G401 (cell line): ENCODE measurements around the gene KRTAP10-1. TPM values are rescaled to one million over a fixed set of nuclear protein-coding genes. Genes with fewer than 3 reads are reported as not detected.
"Not testable (repeated sequence)": the region's sequence is repeated elsewhere in the genome, so short reads cannot be mapped to it uniquely, and the experiment has no call there.

Experiments
- DNase-seq: peaks from one replicate; pipeline ENCODE4 v3.0.0-alpha.2; 2015; ENCODE audit warnings: low spot score
- in situ Hi-C: cut with HindIII; loops from 2 replicates; pipeline ENCODE4 v1.10.0; 2016; ENCODE audit warnings: low sequenced_read_pairs, mixed read lengths
- total RNA-seq: library from RNA; depleted of rRNA; stranded (reverse); fragments of >200 nt; shearing (Covaris generic); gene quantifications from 2 replicates; pipeline ENCODE4 v1.2.3, GENCODE V29; 2014

KRTAP10-1 gene
- total RNA-seq, 1 experiment from 2014 or later: not detected

DNA sequence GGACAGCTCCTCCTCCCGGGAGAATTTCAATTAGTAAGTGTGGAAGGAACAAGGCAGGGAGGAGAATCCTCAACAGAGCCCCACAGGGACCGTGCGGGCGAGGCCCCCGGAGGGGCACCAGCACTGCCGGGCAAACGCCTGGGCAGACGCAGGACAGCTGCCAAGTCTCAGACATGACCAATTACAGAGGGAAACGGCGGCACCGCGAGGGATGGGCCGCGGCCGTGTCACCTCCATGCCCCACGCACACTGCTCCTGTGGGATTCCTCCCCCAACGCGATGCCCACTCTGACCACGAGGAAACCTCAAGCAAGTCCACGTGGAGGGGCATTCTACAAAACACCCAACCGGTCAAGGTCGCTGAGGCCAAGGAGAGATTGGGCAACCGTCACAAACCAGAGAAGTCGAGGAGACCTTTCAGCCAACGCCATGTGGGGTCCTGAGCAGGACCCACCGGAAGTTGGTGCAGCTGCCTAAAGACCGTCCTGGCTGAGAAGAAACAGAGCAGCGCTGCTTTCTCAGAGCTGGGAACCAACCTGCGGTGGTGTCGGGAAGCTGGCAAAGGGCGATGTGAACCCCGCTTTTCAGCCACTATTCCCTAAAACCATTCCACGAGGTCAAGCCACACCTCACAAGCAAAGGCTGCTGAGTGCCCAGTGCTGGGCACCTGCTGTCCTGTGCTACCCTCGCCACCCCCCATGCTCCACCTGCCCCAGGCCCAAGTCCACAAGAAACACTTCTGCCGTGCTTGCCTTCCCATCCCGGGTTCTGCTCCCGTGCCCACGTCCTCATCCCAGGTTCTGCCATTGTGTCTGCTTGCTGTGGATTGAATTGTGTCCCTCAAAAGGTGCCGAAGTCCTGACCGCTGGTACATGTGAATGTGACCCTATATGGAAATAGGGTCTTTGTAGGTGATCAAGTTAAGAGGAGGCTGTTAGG lies 32.1 kb upstream of the KRTAP10-1 start:
- in situ Hi-C loops: no loop called here
- DNase-seq: no peak

DNA sequence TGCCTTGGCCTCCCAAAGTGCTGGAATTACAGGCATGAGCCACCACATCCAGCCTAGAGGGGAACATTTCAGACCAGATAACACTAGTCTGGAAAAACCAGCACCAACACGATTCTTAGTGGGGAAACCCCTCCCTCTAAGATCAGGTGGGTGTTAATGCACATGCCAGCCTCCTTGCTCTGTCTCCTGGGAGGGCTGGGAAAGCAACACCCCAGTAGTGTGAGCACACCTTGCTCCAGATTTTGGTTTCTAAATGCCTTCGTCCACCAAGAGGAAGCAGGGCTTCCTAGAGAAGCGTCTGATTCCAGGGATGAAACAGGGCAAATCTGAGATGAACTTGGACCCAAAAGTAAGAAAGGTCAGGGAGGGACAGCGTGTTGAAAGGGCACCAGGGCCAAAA lies 31.3 kb upstream of the KRTAP10-1 start:
- in situ Hi-C loops: no loop called here
- DNase-seq: no peak

DNA sequence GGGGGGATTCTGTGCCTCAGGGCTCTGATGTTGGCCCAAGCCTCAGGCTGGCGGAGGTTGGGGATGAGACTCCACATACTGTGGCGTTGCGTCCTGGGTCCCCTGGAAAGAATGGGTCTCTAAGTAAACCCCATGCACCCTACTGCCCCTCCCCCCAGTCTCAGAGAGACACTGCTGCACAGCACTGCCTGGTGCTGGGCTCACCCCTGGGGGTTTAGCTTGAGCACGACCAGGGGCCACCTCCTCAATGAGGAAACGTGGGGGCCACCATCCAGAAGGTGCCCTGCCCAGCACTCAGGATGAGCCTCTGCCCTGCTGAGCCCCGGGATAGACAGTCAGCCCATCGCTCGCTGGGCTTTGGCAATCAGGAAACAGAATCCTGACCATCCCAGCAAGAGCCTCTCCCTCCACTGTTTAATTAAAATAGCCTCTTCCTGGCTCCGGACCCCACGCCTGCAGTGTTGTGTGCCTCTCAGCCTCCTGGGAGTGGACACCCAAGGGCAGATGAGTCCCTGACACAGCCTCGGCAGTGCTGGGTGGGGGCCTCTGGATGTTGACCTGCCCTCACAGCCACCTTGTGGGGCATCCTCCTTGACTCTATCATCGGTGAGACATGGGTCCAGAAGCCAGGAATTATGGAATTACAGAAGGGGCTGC lies 30.0 kb upstream of the KRTAP10-1 start:
- in situ Hi-C loops: no loop called here
- no peak for DNase-seq

DNA sequence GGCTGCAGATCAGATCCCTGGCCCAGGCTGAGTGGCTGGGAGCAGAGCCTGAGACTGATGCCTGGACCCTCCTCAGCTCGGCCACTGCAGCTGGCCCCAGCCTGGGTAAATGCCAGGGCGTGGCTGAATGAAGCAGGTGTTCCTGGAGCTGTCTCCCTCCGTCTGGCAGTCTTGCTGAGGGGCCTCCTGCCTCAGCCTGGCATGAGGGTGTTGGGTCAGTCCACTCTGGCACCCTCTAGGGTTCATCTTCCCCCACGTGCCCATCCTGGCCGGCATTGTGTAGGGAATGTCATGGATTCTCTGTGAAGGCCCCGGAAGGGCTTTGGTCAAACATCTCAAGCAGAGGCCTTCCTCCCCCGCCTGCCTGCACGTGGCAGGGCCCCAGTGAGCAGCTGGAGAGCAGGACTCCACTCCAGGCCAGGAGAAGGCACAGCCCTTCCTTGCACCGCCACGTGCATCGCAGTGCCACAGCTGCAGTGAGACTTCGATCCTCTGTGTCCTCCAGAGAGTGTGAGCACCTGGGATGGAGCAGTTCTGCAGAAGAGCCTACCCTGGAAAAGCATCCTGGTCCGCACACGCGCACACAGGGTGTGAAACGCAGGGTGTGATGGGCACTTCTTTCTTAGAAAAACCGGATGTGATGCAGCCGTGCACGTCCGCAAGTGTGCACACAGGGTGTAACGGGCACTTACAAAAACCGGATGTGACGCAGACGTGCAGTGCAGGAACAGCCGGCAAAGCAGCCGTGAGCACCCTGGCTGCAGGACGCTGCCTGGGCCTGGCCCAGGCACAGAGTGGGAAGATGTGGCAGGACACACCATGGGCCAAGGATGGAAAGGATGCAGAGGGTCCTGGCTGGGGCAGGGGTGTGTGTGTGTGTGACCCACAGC lies 28.9 kb upstream of the KRTAP10-1 start:
- no peak for DNase-seq
- in situ Hi-C loops: no loop called here

DNA sequence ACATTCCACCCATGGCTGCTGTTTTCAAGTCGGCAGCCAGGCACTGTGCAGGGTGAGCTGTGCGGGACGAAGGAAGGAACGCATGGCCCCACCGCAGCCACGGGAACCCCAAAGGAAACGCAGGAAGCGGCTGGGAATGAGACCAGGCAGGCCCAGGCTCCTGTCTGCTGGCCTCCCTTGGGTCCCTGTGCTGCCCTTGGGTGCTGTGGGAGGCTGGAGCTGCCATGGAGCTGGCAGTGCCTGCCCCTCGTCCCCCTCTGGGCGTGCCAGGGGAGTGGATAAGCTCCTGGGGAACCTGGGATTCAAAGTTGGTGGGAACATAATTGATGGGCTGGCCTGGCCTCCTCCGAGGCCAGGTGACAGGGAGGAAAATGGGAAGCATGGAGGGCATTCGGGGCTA lies 28.3 kb upstream of the KRTAP10-1 start:
- no peak for DNase-seq

DNA sequence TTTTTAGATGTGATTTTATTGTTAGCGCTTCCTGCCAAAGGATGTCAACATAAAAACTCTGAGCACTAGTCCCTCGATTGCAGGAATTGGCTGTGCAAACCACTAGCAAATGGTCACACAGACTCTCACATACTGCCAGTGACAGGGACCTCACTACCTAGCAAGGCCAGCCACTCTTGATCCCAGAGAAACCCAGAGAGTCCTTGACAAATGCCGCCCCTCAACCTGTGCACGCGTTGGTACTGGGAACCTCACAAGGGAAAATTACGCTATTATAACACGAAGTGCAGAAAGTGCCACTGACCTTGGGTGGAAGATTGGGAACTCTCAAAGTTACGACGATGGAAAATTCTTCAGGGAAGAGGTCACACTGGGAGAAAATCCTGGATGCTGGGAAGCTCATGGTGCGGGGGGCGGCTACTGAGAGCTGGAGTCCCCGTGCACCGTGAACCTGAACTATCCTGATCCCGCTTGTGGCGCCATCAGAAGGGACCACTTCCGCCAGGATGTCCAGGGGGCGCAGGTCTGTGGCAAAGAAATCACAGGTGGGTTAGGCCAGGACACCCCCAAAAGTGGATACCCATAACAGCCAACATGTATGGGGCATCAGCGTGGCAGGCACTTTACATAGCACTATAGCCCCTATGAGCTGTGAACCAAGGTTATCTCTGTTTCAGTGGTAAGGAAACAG lies 27.6 kb upstream of the KRTAP10-1 start:
- no peak for DNase-seq
- in situ Hi-C loops: no loop called here

More for the DNA sequence above, 28.3 kb upstream of the KRTAP10-1 start:
- in situ Hi-C loops: no loop called here

DNA sequence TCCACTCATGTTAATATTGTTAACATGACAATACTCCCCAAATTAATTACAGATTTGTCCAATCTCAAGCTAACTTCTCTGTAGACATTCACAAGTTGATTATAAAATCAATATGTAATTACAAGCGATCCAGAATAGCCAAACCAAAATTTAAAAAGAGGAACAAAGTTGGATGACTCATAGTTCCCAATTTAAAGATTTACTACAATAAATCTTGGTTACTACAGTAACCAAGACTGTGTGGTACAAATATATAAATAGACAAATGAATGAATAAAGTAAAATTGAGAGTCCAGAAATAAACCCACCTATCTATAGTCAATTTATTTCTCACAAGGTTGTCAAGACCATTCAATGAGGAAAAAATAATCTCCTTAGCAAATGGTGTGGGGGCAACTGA lies 26.4 kb upstream of the KRTAP10-1 start:
- DNase-seq: no peak
- in situ Hi-C loops: no loop called here

DNA sequence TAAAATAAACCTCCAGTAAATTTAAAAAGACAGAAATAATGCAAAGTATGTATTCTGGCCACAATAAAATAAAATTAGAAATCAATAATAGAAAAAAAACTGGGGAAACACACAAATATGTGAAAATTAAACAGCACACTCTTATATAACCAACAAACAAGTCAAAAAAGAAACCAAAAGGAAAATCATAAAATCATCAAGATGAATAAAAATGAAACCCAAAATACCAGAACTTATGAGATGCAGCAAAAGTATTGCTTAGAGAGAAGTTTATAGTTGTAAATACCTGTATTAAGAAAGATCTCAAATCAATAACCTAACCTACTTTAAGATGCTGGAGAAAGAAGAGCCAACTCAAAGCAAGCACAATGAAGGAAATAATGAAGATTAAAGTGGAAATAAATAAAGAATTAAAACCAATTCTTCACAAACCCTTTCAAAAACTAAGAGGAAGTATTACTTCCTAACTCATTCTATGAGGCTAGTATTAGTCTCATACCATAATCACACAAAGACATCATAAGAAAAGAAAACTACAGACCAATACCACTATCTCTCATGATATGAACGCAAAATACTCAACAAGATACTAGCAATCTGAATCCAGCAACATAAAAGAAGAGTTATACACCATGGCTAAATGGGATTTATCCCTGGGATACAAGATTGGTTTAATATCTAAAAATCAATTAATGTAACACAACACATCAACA lies 25.0 kb upstream of the KRTAP10-1 start:
- in situ Hi-C loops: no loop called here
- DNase-seq: no peak

DNA sequence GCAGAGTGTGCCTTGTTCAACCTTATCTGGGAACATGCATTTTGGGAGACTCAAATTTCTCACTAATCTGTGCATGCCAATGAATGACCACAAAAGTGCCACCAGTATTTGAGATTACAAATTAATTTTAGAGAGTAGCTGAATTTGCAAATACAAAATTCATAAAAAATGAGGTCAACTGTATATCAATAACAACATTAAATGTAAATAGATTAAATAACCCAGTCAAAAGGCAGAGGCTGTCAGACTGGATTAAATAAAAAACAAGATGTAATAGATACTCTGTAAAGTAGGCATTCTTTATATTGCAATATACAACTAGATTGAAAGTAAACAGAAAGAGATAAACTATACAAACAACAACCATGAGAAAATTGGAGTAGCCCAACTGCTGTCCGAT lies 24.1 kb upstream of the KRTAP10-1 start:
- DNase-seq: no peak
- in situ Hi-C loops: no loop called here

DNA sequence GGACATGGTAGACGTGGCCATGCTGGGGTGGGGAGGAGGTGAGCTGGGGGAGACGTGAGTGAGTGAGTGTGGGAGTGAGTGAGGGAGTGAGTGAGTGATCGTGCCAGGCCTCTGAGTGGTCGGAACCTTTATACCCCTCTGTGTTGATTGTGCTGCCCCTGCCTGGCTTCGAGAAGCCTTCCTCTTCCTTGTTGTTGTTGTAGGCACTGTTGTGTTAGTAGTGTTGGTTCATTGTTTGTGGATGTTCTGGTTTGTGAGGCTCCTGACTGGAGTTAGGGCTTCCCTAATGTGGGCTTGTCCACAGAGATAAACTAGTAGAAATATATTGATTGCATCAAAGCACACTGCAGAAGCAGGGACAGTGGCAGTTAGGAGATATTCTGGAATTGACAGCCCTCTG lies 18.7 kb upstream of the KRTAP10-1 start, which contains the start of gene KRTAP10-3:
KRTAP10-3 (minus strand) TSS at position 101 of the 400 bp plus-strand sequence; CDS start at position 21, 80 bp downstream.
- in situ Hi-C loops: no loop called here

DNA sequence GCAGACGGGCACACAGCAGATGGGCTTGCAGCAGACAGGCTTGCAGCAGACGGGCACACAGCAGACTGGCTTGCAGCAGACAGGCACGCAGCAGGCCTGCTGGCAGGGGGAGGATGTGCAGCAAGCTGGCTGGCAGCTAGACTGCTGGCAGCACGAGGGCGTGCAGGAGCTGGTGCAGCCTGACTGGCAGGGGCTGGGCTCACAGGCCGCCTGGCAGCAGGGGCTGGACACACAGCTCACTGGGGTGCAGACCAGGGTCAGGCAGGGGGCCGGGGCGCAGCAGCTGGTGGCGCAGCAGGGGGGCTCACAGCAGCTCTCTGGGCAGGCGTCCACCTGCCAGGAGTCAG lies 18.3 kb upstream of the KRTAP10-1 start:
- in situ Hi-C loops, DNase-seq: not testable (repeated sequence)

More for the DNA sequence above, 18.7 kb upstream of the KRTAP10-1 start, which contains the start of gene KRTAP10-3:
- DNase-seq: no peak

DNA sequence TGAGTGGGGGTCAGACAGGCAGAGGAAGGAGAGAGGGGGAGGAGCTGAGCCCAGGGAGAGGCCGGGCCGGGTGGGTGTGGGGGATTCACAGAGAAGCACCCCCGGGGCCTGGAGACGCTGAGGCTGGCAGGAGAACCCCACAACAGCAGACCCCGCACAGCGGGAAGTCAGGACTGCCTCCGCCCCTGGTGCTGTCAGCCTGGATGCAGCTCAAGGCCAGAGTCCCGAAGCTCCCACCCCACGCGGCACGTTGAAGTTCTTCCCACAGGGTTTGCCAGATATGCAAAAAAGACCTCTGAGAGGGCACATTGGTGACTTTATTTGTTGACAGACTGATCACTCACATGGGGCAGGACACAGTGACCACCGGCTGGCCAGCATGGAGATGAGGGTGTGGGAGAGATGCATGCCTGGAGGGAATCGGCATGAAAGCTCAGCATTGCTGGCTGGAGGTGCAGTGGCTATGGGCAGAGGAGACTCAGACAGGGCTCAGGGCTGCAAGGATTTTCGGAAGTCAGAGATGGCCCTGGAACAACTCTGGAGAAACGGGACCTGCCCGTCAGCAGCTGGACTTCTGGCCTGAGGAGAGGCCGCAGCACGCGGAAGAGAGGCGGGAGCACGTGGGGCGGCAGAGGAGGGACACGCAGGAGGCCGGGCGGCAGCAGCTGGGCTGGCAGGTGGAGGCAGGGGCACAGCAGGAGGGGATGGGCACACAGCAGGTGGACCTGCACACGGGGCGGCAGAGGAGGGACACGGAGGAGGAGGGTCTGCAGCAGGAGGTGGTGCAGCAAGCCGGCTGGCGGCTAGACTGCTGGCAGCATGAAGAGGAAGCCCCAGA lies 17.7 kb upstream of the KRTAP10-1 start:
- in situ Hi-C loops: no loop called here
- no peak for DNase-seq

DNA sequence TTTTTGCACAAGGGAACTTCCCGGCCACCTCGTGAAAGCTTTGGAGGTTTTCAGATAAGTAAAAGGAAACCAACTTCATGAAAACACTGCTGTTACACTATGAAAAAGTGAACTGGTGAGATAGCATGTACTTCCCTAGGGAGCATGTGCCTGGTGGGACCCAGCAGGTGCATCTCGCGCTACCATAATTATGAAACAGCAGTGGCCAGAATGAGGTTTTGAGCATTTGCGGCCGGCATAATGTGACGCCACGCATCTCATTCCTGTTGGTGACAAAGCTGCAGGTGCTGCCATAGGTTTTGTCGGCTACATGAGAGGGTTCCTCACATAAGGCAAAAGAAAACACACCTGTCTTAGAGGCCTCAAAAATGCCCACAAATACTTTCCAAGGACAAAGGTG lies 16.9 kb upstream of the KRTAP10-1 start:
- DNase-seq: no peak
- in situ Hi-C loops: no loop called here

DNA sequence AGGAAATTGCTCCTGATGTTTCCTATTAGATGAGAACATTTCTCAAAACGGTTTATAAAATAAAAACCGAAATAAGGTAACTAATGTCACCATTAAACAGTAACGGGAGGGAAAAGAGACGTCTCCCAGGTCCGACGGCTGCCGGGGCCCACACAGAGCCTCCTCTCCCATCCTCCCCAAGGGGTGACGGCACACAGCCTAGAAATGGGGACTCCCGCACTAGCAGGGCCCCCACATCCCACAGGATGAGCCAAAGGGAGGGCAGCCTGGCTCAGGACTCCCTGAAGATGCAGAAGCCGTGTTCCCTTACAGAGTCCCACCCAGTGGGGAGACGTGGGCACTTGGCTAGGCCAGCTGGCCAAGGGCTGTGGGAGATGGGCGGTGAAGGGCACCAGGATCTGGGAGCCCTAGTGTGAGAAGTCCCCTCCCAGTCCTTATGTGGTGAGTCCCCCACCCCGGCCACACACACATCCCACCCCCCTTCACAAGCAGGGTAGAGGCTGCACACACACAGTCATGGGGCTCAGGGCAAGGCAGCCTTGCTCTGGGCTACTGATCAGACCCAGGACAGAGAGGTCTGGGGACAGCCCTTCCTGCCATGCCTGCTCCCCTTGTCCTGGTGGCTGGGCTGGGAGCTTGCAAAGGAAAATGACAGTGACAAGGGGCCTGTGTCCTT lies 15.3 kb upstream of the KRTAP10-1 start:
- in situ Hi-C loops: no loop called here
- DNase-seq: no peak

DNA sequence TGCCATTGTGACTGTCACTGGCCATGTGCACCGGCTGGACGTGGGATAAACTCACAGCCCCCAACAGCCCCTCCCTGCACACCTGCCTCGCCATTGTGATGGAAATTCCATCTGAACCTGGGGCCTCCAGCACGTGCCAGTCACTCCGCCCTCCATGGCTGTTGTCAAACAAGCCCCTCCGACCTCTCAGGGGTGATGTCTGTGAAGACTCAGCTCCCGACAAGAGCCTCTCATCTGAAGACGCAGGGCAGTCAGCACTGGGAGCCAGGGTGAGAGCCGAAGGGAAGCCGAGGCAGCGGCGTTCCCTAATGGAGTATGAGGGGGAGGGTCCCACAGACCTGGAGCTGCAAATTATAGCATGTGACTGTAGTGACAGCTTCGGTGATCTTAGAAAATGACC lies 12.7 kb upstream of the KRTAP10-1 start:
- in situ Hi-C loops: no loop called here
- DNase-seq: no peak

DNA sequence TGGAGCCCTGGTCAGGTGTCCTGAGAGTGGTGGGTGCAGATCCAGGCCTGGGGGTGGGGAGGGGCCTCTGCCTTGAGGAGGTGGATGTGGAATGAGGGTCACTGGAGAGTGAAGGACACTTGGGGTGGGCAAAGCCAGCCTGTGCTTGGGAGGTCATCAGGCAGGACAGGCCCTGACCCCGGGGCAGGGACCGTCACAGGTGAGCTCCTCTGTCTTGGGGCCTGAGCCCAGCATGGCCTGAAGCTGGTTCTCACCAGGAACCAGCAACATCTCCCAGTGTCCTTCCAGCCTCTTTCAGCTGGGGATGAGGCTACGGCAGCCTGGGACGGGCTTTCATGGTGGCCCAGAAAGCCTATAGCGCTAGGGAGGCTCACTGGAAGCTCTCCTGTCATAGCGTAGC lies 12.1 kb upstream of the KRTAP10-1 start:
- DNase-seq: no peak
- in situ Hi-C loops: no loop called here

DNA sequence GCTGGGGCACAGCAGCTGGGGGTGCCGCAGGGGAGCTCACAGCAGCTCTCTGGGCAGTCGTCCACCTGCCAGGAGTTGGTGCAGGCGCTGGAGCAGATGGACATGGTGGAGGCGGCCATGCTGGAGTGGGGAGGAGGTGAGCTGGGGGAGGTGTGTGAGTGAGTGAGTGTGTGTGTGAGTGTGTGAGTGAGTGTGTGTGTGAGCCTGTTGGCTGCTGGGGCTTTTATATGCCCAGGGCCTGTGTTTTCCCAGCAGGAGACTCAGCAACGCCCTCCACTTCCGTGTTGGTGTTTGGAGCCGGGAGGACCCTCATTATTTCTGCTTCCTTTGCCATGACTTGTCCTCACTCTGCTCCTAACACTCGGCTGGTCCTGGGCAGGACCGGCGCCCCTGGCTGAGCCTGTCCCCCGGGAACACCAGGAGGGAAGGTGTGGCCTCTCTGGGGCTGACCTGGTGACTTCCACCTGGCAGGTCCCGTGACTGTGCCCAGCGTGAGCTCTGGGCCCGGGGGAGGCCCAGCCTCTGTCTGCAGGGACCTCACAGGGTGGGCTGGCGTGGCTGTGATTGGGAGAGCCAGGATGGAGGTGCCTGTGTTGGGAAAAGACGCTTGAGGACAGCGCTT lies 11.5 kb upstream of the KRTAP10-1 start, which contains the start of gene KRTAP10-2:
KRTAP10-2 (minus strand) TSS at position 166 of the 622 bp plus-strand sequence; CDS start at position 119, 47 bp downstream.
- in situ Hi-C loops: no loop called here
- DNase-seq: no peak
